HL-60 (cell line): ENCODE results near the gene ARFIP2.

Source experiments
- CTCF ChIP-seq: IDR thresholded peaks from one replicate; pipeline ENCODE4 v1.5.1; 2011; ENCODE audit warnings: low read length, control low read depth, inconsistent platforms; ENCODE audit not compliant: insufficient read depth
- GABPA ChIP-seq: IDR thresholded peaks from 2 replicates; pipeline ENCODE4 v1.6.1; 2012; ENCODE audit warnings: low read depth
- POLR2AphosphoS5 ChIP-seq: IDR thresholded peaks from 2 replicates; pipeline ENCODE4 v1.6.1; 2012; ENCODE audit warnings: low read depth
- REST ChIP-seq: IDR thresholded peaks from 2 replicates; pipeline ENCODE4 v1.6.1; 2012; ENCODE audit warnings: low read depth; ENCODE audit not compliant: insufficient replicate concordance

GRCh38 chr11:6458352-6459098 lies 22.6 kb downstream of the ARFIP2 start:
- TF ChIP-seq GABPA (no peak), CTCF (no peak), REST (no peak), POLR2AphosphoS5 (no peak)
